Measurements from ENCODE around the gene PDYN. TPM values are rescaled to one million over a fixed set of nuclear protein-coding genes. Genes with fewer than 3 reads are reported as not detected.
"Not testable (repeated sequence)": the region's sequence is repeated elsewhere in the genome, so short reads cannot be mapped to it uniquely, and the experiment has no call there.

The PDYN gene
- under 1 TPM; 0.34 to 0.55 (median 0.41) TPM for polyA plus RNA-seq (ENCODE audit: insufficient read length in 3 of 3)
- long read RNA-seq, donor 1, result 0 reads
- long read RNA-seq, donor 2, result 0 reads
- long read RNA-seq, donor 3, result 0 reads
- long read RNA-seq, donor 4, result 0 reads
- long read RNA-seq, donor 5, partial matches to known transcripts, result 0 of 1 reads
- long read RNA-seq, donor 5, other reads (novel, unspliced or antisense), result 0 of 1 reads
- long read RNA-seq, donor 6, result 0 reads
- long read RNA-seq, donor 7, result 0 reads
- long read RNA-seq, donor 8, result 0 reads
- long read RNA-seq, donor 9, result 0 reads
- long read RNA-seq, donor 10, partial matches to known transcripts, result 0 of 1 reads
- long read RNA-seq, donor 10, other reads (novel, unspliced or antisense), result 0 of 1 reads
- long read RNA-seq, donor 11, result 0 reads
- long read RNA-seq, donor 12, result 0 reads
- long read RNA-seq, donor 13, result 0 reads
- long read RNA-seq, donor 14, result 0 reads
- long read RNA-seq, donor 15, result 0 reads
- long read RNA-seq, donor 16, result 0 reads

GRCh38 chr20:1993986-1994385 lies at the start of gene PDYN:
PDYN (minus strand) TSS chr20:1994058; CDS start chr20:1983084, 10,974 bp downstream.
- no peak for DNase-seq

GRCh38 chr20:2042400-2042799 lies 48.5 kb upstream of the PDYN start:
- no peak for DNase-seq

GRCh38 chr20:2038161-2038560 lies 44.3 kb upstream of the PDYN start:
- DNase-seq, result no peak

- no peak for DNase-seq
These were observed 43.5 kb upstream of the PDYN start for GRCh38 chr20:2037296-2037914.

GRCh38 chr20:2036357-2036756 lies 42.5 kb upstream of the PDYN start:
- DNase-seq, result not testable (repeated sequence)

- DNase-seq, result no peak
These were observed 38.3 kb upstream of the PDYN start for GRCh38 chr20:2032168-2032567.

- no peak for DNase-seq
These were observed 32.7 kb upstream of the PDYN start for GRCh38 chr20:2026514-2026913.

- DNase-seq, result no peak
These were observed 32.1 kb upstream of the PDYN start for GRCh38 chr20:2026004-2026403.

GRCh38 chr20:2023151-2023550 lies 29.3 kb upstream of the PDYN start:
- no peak for DNase-seq

GRCh38 chr20:2022163-2022562 lies 28.3 kb upstream of the PDYN start:
- DNase-seq, result no peak

GRCh38 chr20:2010533-2010932 lies 16.7 kb upstream of the PDYN start:
- DNase-seq, result no peak

GRCh38 chr20:2006452-2007361 lies 12.8 kb upstream of the PDYN start:
- DNase-seq, result no peak

GRCh38 chr20:2005831-2006426 lies 12.1 kb upstream of the PDYN start:
- peak; percentile 76 for DNase-seq

GRCh38 chr20:2005359-2005758 lies 11.5 kb upstream of the PDYN start:
- DNase-seq, result no peak

- no peak for DNase-seq
These were observed 10.3 kb upstream of the PDYN start for GRCh38 chr20:2004171-2004570.

- no peak for DNase-seq
These were observed 8.5 kb upstream of the PDYN start for GRCh38 chr20:2002365-2002764.

- DNase-seq, result no peak
These were observed 7.3 kb upstream of the PDYN start for GRCh38 chr20:2001119-2001518.

GRCh38 chr20:2000285-2000684 lies 6.4 kb upstream of the PDYN start:
- no peak for DNase-seq

GRCh38 chr20:1998715-1999114 lies 4.9 kb upstream of the PDYN start:
- no peak for DNase-seq

- DNase-seq, result no peak
These were observed 4.3 kb upstream of the PDYN start for GRCh38 chr20:1998193-1998520.

- no peak for DNase-seq
These were observed 3.8 kb upstream of the PDYN start for GRCh38 chr20:1997483-1998192.
